NT2/D1 (cell line): ENCODE data around the gene ITPK1.

Source experiments
- SUZ12 ChIP-seq: IDR thresholded peaks from 2 replicates; pipeline ENCODE4 v1.6.1; 2011; ENCODE audit not compliant: insufficient read length, insufficient read depth; ENCODE audit errors: extremely low read depth
- YY1 ChIP-seq: IDR thresholded peaks from 2 replicates; pipeline ENCODE4 v1.6.1; 2011; ENCODE audit not compliant: insufficient read length, insufficient read depth

DNA sequence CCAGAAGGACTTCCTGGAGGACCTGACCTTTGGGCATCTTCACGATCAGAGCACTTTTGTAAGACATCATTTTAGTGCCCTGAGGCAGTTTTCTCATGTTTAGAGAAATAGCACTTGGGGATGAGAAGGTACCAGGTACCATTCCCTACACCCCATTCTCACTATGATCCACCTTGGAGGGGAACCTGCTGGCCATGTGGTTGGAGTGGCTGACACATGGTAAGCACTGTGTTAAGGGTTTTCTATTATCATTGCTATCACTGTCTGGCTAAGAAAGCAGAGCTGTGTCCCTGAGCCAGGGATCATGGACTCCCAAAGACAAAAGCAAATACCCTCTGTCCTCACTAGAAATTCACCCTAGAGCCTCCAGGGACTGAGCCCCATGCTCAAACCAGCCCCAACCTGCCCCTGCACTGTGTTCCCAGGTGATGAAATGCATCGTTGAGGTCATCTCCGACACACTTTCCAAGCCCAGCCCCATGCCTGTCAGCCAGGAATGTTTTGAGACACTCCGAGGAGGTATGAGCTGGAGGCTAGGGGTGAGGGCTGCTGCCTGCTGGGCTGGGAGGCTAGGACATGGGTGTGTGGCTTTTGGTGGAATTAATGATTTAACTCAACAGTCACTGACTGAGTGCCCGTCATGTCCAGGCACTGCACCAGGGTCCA, 189.4 kb downstream of the ITPK1 start:
- TF ChIP-seq SUZ12: no peak
- TF ChIP-seq YY1: no peak
